Activated CD4-positive, alpha-beta T cell treated with anti-CD3 and anti-CD28 coated beads, Interleukin-2, amount 10 ng/mL, durations not matched to agents 7 days and 5 days (primary cell): ENCODE measurements around the gene ADCY7. TPM values are rescaled to one million over a fixed set of nuclear protein-coding genes. Genes with fewer than 3 reads are reported as not detected.

Source experiments
- CTCF ChIA-PET: fragments of 350-600 bp; sonication (Branson Sonifier 250); formaldehyde crosslinking; loops from one replicate; lab custom pipeline; 2021; ENCODE audit warnings: antibody characterized with exemption; lab: Charles Lee
- POLR2A ChIA-PET: fragments of 350-600 bp; sonication (Branson Sonifier 250); formaldehyde crosslinking; loops from one replicate; lab custom pipeline; 2021; ENCODE audit warnings: antibody characterized with exemption; lab: Charles Lee
- DNase-seq: peaks from one replicate; pipeline ENCODE4 v3.0.0-alpha.2; 2020
- H3K27ac Mint-ChIP-seq: one replicate; pipeline ENCODE4 v1.8.0; 2021; ENCODE audit warnings: mild to moderate bottlenecking, moderate library complexity, mixed read lengths
- H3K27me3 Mint-ChIP-seq: one replicate; pipeline ENCODE4 v1.8.0; 2021; ENCODE audit warnings: mixed read lengths
- H3K36me3 Mint-ChIP-seq: one replicate; pipeline ENCODE4 v1.8.0; 2021; ENCODE audit warnings: low read depth, mixed read lengths
- H3K4me1 Mint-ChIP-seq: one replicate; pipeline ENCODE4 v1.8.0; 2021; ENCODE audit warnings: mixed read lengths
- H3K4me3 Mint-ChIP-seq: one replicate; pipeline ENCODE4 v1.8.0; 2021; ENCODE audit warnings: mild to moderate bottlenecking, moderate library complexity, mixed read lengths
- H3K9me3 Mint-ChIP-seq: one replicate; pipeline ENCODE4 v1.8.0; 2021; ENCODE audit warnings: mixed read lengths
- total RNA-seq, 2 experiments: library from RNA; stranded (reverse); gene quantifications; one replicate each; pipeline ENCODE4 v1.2.3, GENCODE V29; 2021

ADCY7 gene
- total RNA-seq, 2 experiments from 2014 or later, result 197 to 255 TPM

DNA sequence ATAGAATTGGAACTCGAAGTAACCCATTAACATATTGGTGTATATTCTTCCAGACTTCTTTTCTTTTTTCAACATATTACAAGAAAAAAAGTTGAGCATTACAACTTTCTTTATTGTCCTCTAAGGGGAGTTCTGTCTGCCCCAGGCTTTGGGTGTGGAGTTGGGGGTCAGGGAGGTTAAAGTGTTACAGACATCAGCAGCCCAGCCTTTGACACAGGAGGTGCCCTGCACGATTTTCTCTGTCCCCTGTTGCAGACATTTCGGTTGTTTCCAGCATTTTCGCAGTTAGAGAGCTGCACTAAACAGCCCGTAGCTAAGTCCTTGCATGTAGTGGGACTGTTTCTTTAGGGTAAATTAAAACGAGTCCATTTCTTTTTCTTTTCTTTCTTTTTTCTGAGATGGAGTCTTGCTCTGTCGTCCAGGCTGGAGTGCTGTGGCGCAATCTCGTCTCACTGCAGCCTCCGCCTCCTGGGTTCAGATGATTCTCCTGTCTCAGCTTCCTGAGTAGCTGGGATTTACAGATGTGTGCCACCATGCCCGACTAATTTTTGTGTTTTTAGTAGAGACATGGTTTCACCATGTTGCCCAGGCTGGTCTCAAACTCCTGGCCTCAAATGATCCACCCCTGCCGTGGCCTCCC lies 13.4 kb upstream of the ADCY7 start:
- DNase-seq, result no peak
- Mint-ChIP-seq H3K36me3 (peaks cover 2% of the 10 kb centered on the region), H3K27ac (no peak overlapping the region), H3K4me1 (peaks cover 13% of the 10 kb centered on the region), H3K4me3 (no peak overlapping the region), H3K27me3 (peaks cover 4% of the 10 kb centered on the region), H3K9me3 (no peaks in the 10 kb centered on the region)
- ChIA-PET CTCF (interaction anchor here (0.8 to 1.0 kb wide), 2 partner anchors 21 to 42 kb away, joined by 3 to 4 read pairs; no protein-coding TSS in a partner anchor), POLR2A (interaction anchor here (0.7 kb wide), 1 partner anchor 493 kb away, joined by 5 read pairs; no protein-coding TSS in a partner anchor)

DNA sequence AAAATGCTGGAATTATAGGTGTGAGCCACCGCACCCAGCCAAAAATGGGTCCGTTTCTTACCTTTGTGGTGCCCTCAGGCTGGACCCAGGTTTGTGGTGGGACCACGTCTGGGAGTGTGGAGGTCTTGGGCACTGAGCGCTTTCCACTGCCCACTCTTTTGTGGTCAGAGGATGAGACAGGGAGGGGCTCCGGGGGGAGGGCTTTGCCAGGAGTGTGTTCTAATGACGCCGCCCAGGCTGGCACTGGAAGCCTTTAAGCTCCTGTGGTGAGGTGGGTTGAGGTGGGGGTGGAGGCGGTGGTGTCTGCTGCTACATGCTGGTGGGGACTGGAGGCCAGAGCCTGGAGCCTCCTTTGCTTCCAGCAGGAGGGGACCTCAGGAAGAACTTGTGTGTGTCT lies 12.8 kb upstream of the ADCY7 start:
- H3K9me3 Mint-ChIP-seq, result no peaks in the 10 kb centered on the region

DNA sequence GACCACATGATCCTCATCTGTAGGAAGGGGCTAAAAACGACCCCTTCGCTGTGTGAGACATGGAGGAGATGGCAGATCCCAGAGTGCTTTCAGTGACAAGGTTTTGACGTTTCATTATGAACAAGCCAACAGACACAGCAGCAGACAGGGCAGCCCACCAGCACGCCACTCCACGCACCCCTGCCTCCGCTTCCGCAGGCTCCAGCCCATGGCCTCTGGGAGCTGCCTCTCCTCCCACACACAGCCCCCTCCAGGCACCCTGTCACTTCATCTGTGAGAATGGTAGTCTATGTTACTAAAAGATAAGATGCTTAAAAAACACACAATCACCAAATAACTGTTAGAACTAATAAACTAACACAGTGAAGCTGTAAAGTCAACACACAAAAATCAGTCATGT lies 12.3 kb upstream of the ADCY7 start:
- no peak for DNase-seq
- H3K4me1 Mint-ChIP-seq, result peaks cover 9% of the 10 kb centered on the region
- ChIA-PET CTCF (interaction anchor here (1.0 kb wide), 1 partner anchor 216 kb away, joined by 3 read pairs; no protein-coding TSS in a partner anchor), POLR2A (no interaction called here)
- H3K4me3 Mint-ChIP-seq, result no peak overlapping the region
- H3K27me3 Mint-ChIP-seq, result peaks cover 4% of the 10 kb centered on the region
- H3K36me3 Mint-ChIP-seq, result peaks cover 2% of the 10 kb centered on the region
- H3K9me3 Mint-ChIP-seq, result no peaks in the 10 kb centered on the region
- H3K27ac Mint-ChIP-seq, result no peak overlapping the region

More for the DNA sequence above, 12.8 kb upstream of the ADCY7 start:
- DNase-seq, result no peak
- H3K4me3 Mint-ChIP-seq, result no peak overlapping the region
- no peak overlapping the region for H3K27ac Mint-ChIP-seq
- peaks cover 2% of the 10 kb centered on the region for H3K36me3 Mint-ChIP-seq
- peaks cover 4% of the 10 kb centered on the region for H3K27me3 Mint-ChIP-seq
- ChIA-PET CTCF (interaction anchor here (0.8 to 1.0 kb wide), 3 partner anchors 20 to 215 kb away, joined by 3 to 4 read pairs (median 3); no protein-coding TSS in a partner anchor), POLR2A (interaction anchor here (0.7 kb wide), 1 partner anchor 492 kb away, joined by 5 read pairs; no protein-coding TSS in a partner anchor)
- H3K4me1 Mint-ChIP-seq, result peaks cover 11% of the 10 kb centered on the region

DNA sequence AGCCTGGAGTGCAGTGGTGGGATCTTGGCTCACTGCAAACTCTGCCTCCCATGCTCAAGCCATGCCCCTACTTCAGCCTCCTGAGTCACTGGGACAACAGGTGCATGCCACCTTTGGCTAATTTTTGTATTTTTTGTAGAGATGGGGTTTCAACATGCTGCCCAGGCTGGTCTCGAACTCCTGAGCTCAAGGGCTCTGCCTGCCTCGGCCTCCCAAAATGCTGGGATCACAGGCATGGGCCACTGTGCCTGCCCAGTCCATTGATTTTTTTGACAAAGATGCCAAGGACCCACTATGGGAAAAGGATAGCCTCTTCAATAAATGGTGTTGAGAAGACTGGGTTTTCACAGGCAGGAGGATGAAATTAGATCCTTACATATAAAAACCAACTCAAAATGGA lies 10.8 kb upstream of the ADCY7 start:
- Mint-ChIP-seq H3K27ac (no peak overlapping the region), H3K4me3 (no peak overlapping the region), H3K9me3 (no peaks in the 10 kb centered on the region), H3K4me1 (peaks cover 12% of the 10 kb centered on the region), H3K27me3 (peaks cover 9% of the 10 kb centered on the region), H3K36me3 (peaks cover 2% of the 10 kb centered on the region)
- no peak for DNase-seq
- ChIA-PET POLR2A (no interaction called here), CTCF (interaction anchor here (0.6 to 1.0 kb wide), 4 partner anchors 10 to 70 kb away, joined by 3 to 5 read pairs (median 3); no protein-coding TSS in a partner anchor)

DNA sequence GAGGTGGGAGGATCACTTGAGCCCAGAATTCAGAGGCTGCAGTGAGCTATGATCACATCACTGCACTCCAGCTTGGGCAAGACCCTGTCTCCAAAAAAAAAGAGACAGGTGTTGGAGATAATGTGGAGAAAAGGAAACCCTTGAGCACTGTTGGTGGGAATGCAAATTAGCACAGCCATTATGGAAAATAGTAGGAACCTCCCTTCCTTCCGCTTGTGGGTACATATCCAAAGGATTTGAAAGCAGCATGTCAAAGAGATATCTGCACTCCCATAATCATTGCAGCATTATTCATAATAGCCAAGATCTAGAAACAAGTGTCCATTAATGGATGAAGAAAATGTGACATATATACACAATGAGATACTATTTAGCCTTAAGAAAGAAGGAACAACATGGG lies 9.7 kb upstream of the ADCY7 start:
- H3K27me3 Mint-ChIP-seq, result peaks cover 9% of the 10 kb centered on the region
- H3K9me3 Mint-ChIP-seq, result no peaks in the 10 kb centered on the region
- no peak overlapping the region for H3K27ac Mint-ChIP-seq
- H3K4me1 Mint-ChIP-seq, result peaks cover 11% of the 10 kb centered on the region
- H3K36me3 Mint-ChIP-seq, result peaks cover 2% of the 10 kb centered on the region
- POLR2A ChIA-PET, result no interaction called here
- no peak for DNase-seq
- CTCF ChIA-PET, result interaction anchor here (0.6 to 0.7 kb wide), 2 partner anchors 29 to 107 kb away, joined by 3 read pairs; no protein-coding TSS in a partner anchor
- H3K4me3 Mint-ChIP-seq, result no peak overlapping the region

DNA sequence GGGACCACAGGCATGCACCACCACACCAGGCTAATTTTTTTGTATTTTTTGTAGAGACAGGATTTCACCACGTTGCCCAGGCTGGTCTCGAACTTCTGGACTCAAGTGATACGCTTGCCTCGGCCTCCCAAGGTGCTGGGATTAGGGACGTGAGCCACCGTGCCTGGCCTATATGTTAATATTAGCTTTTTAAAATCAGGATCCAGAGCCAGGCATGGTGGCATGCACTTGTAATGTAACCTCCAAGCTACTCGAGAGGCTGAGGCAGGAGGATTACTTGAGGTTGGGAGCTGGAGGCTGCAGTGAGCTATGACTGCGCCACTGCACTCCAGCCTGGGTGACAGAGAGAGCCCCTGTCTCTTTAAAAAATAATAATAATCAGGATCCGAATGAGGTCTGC lies 8.5 kb upstream of the ADCY7 start:
- DNase-seq, result no peak
- Mint-ChIP-seq H3K27me3 (peaks cover 9% of the 10 kb centered on the region), H3K27ac (no peak overlapping the region), H3K9me3 (no peaks in the 10 kb centered on the region), H3K4me3 (no peak overlapping the region), H3K4me1 (peaks cover 20% of the 10 kb centered on the region), H3K36me3 (peaks cover 2% of the 10 kb centered on the region)
- CTCF ChIA-PET, result interaction anchor here (0.7 to 1.6 kb wide), 2 partner anchors 9 to 18 kb away, joined by 4 read pairs; no protein-coding TSS in a partner anchor
- POLR2A ChIA-PET, result no interaction called here

DNA sequence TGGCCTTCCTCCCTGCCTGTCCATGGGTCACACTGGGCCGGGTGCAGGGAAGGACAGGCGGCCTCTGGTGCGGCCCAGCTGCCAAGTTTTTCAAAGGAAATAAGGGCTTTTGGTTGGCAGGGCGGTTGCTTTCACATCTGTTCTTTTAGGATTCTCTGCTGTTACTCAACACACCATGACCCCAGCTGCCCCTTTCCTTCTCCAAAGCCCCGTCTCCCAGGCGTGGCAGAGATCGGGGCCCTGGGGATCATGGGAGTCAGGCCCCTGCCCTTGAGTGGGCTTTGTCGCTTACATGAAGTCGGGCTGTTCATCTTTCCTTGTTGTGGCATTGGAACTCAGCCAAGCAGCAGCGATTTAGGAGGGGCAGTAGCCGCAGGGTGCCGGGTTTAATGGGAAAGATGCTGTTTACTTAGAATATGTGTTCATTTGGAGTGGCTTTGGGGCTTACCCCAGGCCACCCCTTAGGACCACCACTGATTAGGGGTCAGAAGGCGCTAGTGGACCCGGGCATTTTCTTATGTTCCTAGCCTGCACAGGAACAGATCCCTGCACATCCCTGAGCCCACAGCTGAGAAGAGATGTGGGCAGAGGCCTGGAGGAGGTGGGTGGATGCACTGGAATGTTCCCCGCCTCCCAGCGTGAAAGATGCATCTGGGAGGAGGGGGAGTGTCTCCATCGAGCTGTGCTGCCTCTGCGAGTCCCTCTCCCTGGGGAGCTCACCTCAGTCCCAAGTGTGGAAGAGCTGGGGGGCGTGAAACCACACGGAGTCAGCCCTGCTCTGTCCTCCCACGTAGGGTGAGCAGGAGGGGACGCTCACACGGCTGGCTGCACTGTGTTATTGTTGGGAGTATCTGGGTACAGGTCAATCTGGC lies 6.8 kb upstream of the ADCY7 start:
- H3K36me3 Mint-ChIP-seq, result peaks cover 2% of the 10 kb centered on the region
- H3K4me3 Mint-ChIP-seq, result no peak overlapping the region
- no peak for DNase-seq
- H3K9me3 Mint-ChIP-seq, result no peaks in the 10 kb centered on the region
- POLR2A ChIA-PET, result no interaction called here
- H3K27ac Mint-ChIP-seq, result no peak overlapping the region
- peaks cover 9% of the 10 kb centered on the region for H3K27me3 Mint-ChIP-seq
- H3K4me1 Mint-ChIP-seq, result peaks cover 31% of the 10 kb centered on the region
- CTCF ChIA-PET, result interaction anchor here (1.0 to 1.6 kb wide), 4 partner anchors 9 to 31 kb away, joined by 3 to 4 read pairs (median 4); no protein-coding TSS in a partner anchor

DNA sequence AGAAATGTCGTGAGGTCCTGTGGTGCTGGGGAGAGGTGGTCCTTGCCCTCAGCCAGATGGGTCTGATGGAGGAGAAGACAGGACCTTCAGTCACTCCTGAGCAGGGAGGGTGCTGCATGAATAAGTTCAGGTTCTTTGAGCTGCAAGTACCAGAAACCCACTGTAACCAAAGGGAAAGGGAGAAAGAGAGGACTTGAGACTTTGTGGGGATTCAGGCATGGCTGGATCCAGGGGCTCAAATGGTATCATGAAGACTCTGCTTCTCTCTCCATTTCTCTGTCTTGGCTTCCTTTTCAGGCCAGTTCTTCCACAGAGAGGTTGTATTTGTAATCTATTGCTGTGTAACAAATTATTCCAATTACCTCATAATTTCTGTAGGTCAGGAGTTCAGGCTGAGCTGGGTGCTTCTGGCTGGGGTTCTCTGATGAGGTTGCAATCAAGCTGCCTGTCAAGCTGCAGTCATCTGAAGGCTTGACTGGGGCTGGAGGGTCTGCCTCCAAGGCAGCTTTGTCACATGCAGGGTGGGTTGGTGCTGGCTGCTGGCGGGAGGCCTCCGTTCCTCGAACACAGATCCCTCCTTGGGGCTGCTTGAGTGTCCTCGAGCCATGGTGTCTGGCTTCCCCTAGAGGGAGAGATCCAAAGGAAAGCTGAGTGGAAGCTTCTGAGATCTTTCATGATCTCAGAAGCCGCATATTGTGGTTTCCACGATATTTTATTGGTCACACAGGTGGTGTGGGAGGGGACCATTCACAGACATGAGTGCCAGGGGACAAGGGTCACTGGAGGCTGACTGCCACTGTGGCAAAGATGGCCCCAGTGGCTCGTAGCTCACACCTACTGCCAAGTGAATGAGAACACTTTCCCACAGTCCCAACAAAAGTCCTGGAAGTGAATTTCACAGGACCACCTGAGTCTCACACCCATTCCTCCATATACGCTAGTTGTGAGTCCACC lies 5.9 kb upstream of the ADCY7 start:
- DNase-seq, result no peak
- POLR2A ChIA-PET, result interaction anchor here (0.5 kb wide), 1 partner anchor 507 kb away, joined by 3 read pairs; no protein-coding TSS in a partner anchor

DNA sequence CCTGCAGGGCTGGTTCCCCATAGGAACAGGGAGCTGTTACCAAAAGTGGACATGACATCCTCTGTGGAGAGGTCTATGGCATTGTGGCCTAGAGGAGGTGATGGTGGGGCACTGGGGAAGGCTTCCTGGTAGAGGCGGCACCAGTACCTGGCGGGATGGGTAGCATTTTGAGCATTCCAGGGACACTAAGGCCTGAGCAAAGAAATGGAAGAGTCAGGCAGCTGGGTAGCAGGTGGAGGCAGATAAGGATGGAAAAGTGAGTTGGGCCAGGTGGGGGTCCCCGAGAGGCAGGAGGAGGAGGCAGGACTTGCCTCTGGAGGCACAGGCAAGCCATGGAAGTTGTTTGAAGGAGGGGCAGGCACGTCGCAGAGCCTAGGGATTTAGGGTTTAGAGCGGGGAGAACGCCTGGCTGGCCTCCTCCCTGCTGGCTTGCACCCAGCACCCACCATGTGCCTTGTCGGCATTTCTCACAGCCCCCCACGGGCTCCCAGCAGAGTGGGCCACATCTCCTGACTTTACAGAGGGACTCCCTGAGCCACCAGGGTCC lies 5.1 kb upstream of the ADCY7 start:
- ChIA-PET POLR2A (no interaction called here), CTCF (interaction anchor here (1.0 to 2.3 kb wide), 2 partner anchors 61 to 237 kb away, joined by 4 to 7 read pairs; partner anchors contain the start of gene CNEP1R1)
- Mint-ChIP-seq H3K36me3 (no peaks in the 10 kb centered on the region), H3K27ac (no peak overlapping the region), H3K9me3 (no peaks in the 10 kb centered on the region), H3K4me3 (no peak overlapping the region), H3K27me3 (peaks cover 7% of the 10 kb centered on the region), H3K4me1 (peaks cover 47% of the 10 kb centered on the region)
- no peak for DNase-seq

More for the DNA sequence above, 5.9 kb upstream of the ADCY7 start:
- H3K27ac Mint-ChIP-seq, result no peak overlapping the region
- peaks cover 9% of the 10 kb centered on the region for H3K27me3 Mint-ChIP-seq
- H3K36me3 Mint-ChIP-seq, result peaks cover 2% of the 10 kb centered on the region
- H3K9me3 Mint-ChIP-seq, result no peaks in the 10 kb centered on the region
- H3K4me1 Mint-ChIP-seq, result peaks cover 40% of the 10 kb centered on the region
- CTCF ChIA-PET, result interaction anchor here (0.7 to 1.6 kb wide), 4 partner anchors 10 to 62 kb away, joined by 3 to 4 read pairs (median 4); no protein-coding TSS in a partner anchor
- no peak overlapping the region for H3K4me3 Mint-ChIP-seq

DNA sequence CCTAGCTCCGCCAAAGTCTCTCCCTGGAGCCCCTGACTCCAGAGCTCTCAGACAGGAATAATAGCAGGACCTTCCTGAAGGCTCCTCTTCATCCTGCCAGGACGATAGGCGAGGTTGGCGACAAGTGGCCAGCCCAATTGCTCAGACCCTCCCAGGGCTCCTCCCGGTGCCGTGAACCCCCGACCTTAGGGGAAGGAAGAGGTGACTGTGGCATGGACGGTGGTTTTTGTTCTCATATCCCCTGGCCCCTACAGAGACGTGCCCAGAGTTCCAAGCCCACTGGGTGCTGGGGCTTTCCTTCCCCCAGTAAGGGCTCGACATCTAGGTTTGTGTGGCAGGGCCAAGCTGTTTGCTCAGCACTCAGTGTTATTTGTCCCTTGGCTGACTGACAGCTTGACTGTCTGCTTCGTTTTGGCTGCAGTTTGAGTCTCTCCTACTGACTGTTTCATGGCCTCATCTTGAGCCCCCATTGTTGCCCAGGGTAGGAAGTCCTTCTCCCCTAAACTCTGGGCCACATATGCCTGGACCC lies 4.6 kb upstream of the ADCY7 start:
- Mint-ChIP-seq H3K4me3 (no peak overlapping the region), H3K27me3 (peaks cover 5% of the 10 kb centered on the region), H3K4me1 (peaks cover 50% of the 10 kb centered on the region), H3K36me3 (peaks cover 3% of the 10 kb centered on the region), H3K9me3 (no peaks in the 10 kb centered on the region), H3K27ac (no peak overlapping the region)
- no peak for DNase-seq
- POLR2A ChIA-PET, result no interaction called here
- CTCF ChIA-PET, result interaction anchor here (1.1 to 4.5 kb wide), 5 partner anchors 12 to 237 kb away, joined by 3 to 21 read pairs (median 3); partner anchors contain the start of gene CNEP1R1
